Endothelial cell of umbilical vein (primary cell): Measurements from ENCODE around the gene TMEFF1. TPM values are rescaled to one million over a fixed set of nuclear protein-coding genes. Genes with fewer than 3 reads are reported as not detected.

Experiments
- BruUV-seq: library from RNA; stranded (reverse); fragments of 400-500 nt; replicated peaks from 2 replicates; lab custom pipeline; 2021; lab: Mats Ljungman, UMichigan
- CTCF ChIA-PET: fragments of 300-600, 350-600 bp; sonication (Branson Sonifier 250); formaldehyde crosslinking; loops from one replicate; lab custom pipeline; 2021; ENCODE audit warnings: antibody characterized with exemption, inconsistent platforms; lab: Charles Lee
- POLR2A ChIA-PET: fragments of 300-600, 350-600 bp; sonication (Branson Sonifier 250); formaldehyde crosslinking; loops from one replicate; lab custom pipeline; 2021; ENCODE audit warnings: antibody characterized with exemption, inconsistent platforms; lab: Charles Lee
- DNase-seq: peaks from one replicate; pipeline ENCODE4 v3.0.0-alpha.2; 2011; ENCODE audit warnings: low read depth, low spot score
- FAIRE-seq: peaks from 2 replicates; lab custom pipeline; 2011; peaks lifted over from hg19 to GRCh38; lab: Jason Lieb, UNC
- H2AFZ ChIP-seq: 2 replicates; pipeline ENCODE4 v1.6.0; 2012; ENCODE audit warnings: low read depth, low read length, control low read depth, inconsistent platforms
- H3K27ac ChIP-seq: 2 replicates; pipeline ENCODE4 v1.5.1; 2011; ENCODE audit warnings: low read depth, mild to moderate bottlenecking, control low read depth, low read length, moderate library complexity; ENCODE audit not compliant: insufficient read depth
- H3K27me3 ChIP-seq, 2 experiments: 2 replicates each; pipeline versions ENCODE4 v1.6.0 to v1.6.1; 2011; ENCODE audit warnings: low read length in 2 of 2, mixed read lengths in 1 of 2; ENCODE audit not compliant: control insufficient read depth in 2 of 2, insufficient read depth in 2 of 2
- H3K36me3 ChIP-seq, 2 experiments: 2 replicates in 1 of 2; 3 replicates in 1 of 2; pipeline ENCODE4 v1.5.1; 2011; ENCODE audit warnings: low read length in 2 of 2, mild to moderate bottlenecking in 1 of 2, moderate library complexity in 1 of 2; ENCODE audit not compliant: control insufficient read depth in 2 of 2, insufficient read depth in 2 of 2; ENCODE audit errors: extremely low read depth in 1 of 2
- H3K4me1 ChIP-seq: 3 replicates; pipeline ENCODE4 v1.5.1; 2011; ENCODE audit warnings: mild to moderate bottlenecking, low read length; ENCODE audit not compliant: control insufficient read depth, insufficient read depth; ENCODE audit errors: extremely low read depth
- H3K4me2 ChIP-seq: 2 replicates; pipeline ENCODE4 v1.6.1; 2011; ENCODE audit warnings: low read length, control low read depth, mixed read lengths; ENCODE audit not compliant: insufficient read depth
- H3K4me3 ChIP-seq, 3 experiments: fragments of 200-600 bp in 1 of 3; sonication (generic), shearing (Covaris generic) in 1 of 3; replicated peaks in 1 of 3; 2 replicates each; pipeline ENCODE4 v1.5.1; 2011 to 2016; ENCODE audit warnings: control low read depth in 3 of 3, low read length in 3 of 3, mild to moderate bottlenecking in 2 of 3, inconsistent platforms in 1 of 3, low read depth in 1 of 3, moderate library complexity in 1 of 3; ENCODE audit not compliant: insufficient read depth in 1 of 3
- H3K79me2 ChIP-seq: 2 replicates; pipeline ENCODE4 v1.6.0; 2012; ENCODE audit warnings: low read length, inconsistent platforms; ENCODE audit not compliant: control insufficient read depth, insufficient read depth
- H3K9ac ChIP-seq: replicated peaks from 2 replicates; pipeline ENCODE3; 2011; ENCODE audit warnings: low read length, control low read depth; ENCODE audit not compliant: insufficient read depth; ENCODE audit errors: extremely low read depth
- H3K9me1 ChIP-seq: replicated peaks from 3 replicates; pipeline ENCODE4 v1.6.0; 2011; ENCODE audit warnings: mild to moderate bottlenecking, low read length; ENCODE audit not compliant: control insufficient read depth, insufficient read depth; ENCODE audit errors: extremely low read depth
- H3K9me3 ChIP-seq: replicated peaks from 2 replicates; pipeline ENCODE4 v1.5.1; 2012; ENCODE audit warnings: low read length, inconsistent platforms; ENCODE audit not compliant: control insufficient read depth, insufficient read depth
- H4K20me1 ChIP-seq: replicated peaks from 2 replicates; pipeline ENCODE3; 2011; ENCODE audit warnings: mild to moderate bottlenecking, low read length; ENCODE audit not compliant: control insufficient read depth, insufficient read depth; ENCODE audit errors: extremely low read depth
- CTCF ChIP-seq, 2 donors: IDR thresholded peaks; 1 replicate in 1 of 2; 2 replicates in 1 of 2; pipeline ENCODE4 v1.5.1; 2011; ENCODE audit warnings: low read length in 2 of 2, mild to moderate bottlenecking in 2 of 2, moderate library complexity in 2 of 2, control low read depth in 1 of 2, inconsistent platforms in 1 of 2, low read depth in 1 of 2; ENCODE audit not compliant: insufficient read depth in 1 of 2; ENCODE audit errors: extremely low read depth in 1 of 2
- EZH2 ChIP-seq: IDR thresholded peaks from 2 replicates; pipeline ENCODE4 v1.6.1; 2012; ENCODE audit warnings: borderline replicate concordance, low read depth, mild to moderate bottlenecking, moderate library complexity, low read length, inconsistent platforms; ENCODE audit not compliant: severe bottlenecking
- FOS ChIP-seq: IDR thresholded peaks from 2 replicates; pipeline ENCODE4 v1.6.1; 2011; ENCODE audit warnings: mild to moderate bottlenecking, low read length, moderate library complexity, borderline replicate concordance; ENCODE audit not compliant: insufficient read depth
- GATA2 ChIP-seq: IDR thresholded peaks from 2 replicates; pipeline ENCODE4 v1.7.0; 2011; ENCODE audit warnings: low read depth, mild to moderate bottlenecking, moderate library complexity, mixed read lengths, low read length; ENCODE audit not compliant: insufficient read length, insufficient read depth
- JUN ChIP-seq: IDR thresholded peaks from 2 replicates; pipeline ENCODE4 v1.6.1; 2011; ENCODE audit warnings: borderline replicate concordance, low read depth; ENCODE audit not compliant: insufficient read length, insufficient read depth
- MAX ChIP-seq: IDR thresholded peaks from 2 replicates; pipeline ENCODE4 v1.6.1; 2011; ENCODE audit not compliant: insufficient read depth, insufficient read length
- MYC ChIP-seq: IDR thresholded peaks from one replicate; pipeline ENCODE4 v1.6.1; 2011; ENCODE audit warnings: mild to moderate bottlenecking, low read depth, low read length
- POLR2A ChIP-seq: IDR thresholded peaks from 2 replicates; pipeline ENCODE4 v1.6.1; 2012; ENCODE audit warnings: low read depth, mild to moderate bottlenecking, control low read depth, low read length
- POLR2AphosphoS5 ChIP-seq: IDR thresholded peaks from 2 replicates; pipeline ENCODE4 v1.6.1; 2012; ENCODE audit warnings: low read depth, mild to moderate bottlenecking, control low read depth, low read length, moderate library complexity; ENCODE audit not compliant: insufficient read depth
- dilution Hi-C: fragments of 300-500 bp; cut with MboI; formaldehyde crosslinking; loops from one replicate; pipeline ENCODE4 v1.15.0; 2019; ENCODE audit warnings: low sequenced_read_pairs; ENCODE audit not compliant: extremely low pct_ligation_motif_present
- intact Hi-C: fragments of 100-400 bp; cut with micrococcal nuclease; formaldehyde crosslinking; loops from one replicate; pipeline ENCODE4 v1.10.0; 2022
- polyA plus RNA-seq, 4 experiments: library from polyadenylated mRNA; depleted of rRNA in 3 of 4; stranded (reverse) in 3 of 4; unstranded in 1 of 4; fragments of >200 nt; gene quantifications; 2 replicates each; pipeline versions ENCODE4 v1.2.1 to v1.2.3, GENCODE V29; 2011 to 2012; ENCODE audit warnings: missing spikeins in 1 of 4
- total RNA-seq: library from RNA; stranded (reverse); gene quantifications from 2 replicates; pipeline ENCODE4 v1.2.3, GENCODE V29; 2021

Gene TMEFF1
- total and polyA plus RNA-seq, 2 donors (not counting 3 experiments of a cell fraction or from before 2014, with no cell fraction given), result 3.0 to 14.6 TPM

GRCh38 chr9:100567856-100568255, 94.9 kb downstream of the TMEFF1 start:
- POLR2A ChIA-PET, result no interaction called here
- Histone ChIP-seq H2AFZ (no peak overlapping the region), H3K27me3 (no peaks in the 10 kb centered on the region), H3K9me3 (no peaks in the 10 kb centered on the region), H3K4me3 (no peak overlapping the region), H3K36me3 (no peaks in the 10 kb centered on the region), H4K20me1 (no peaks in the 10 kb centered on the region), H3K27ac (no peak overlapping the region), H3K9ac (no peak overlapping the region), H3K4me1 (no peaks in the 10 kb centered on the region), H3K4me2 (no peak overlapping the region), H3K9me1 (no peaks in the 10 kb centered on the region), H3K79me2 (no peaks in the 10 kb centered on the region)
- CTCF ChIA-PET, result no interaction called here
- BruUV-seq, result no TSS peak
- TF ChIP-seq GATA2 (no peak), POLR2A (no peak), MYC (no peak), POLR2AphosphoS5 (no peak), MAX (no peak)
- intact Hi-C loops (no loop called here), dilution Hi-C loops (no loop called here)
- FAIRE-seq (no peak), DNase-seq (no peak)

GRCh38 chr9:100573655-100574260, 100.8 kb downstream of the TMEFF1 start:
- DNase-seq, result no peak
- no peak overlapping the region for H3K9ac ChIP-seq
- intact Hi-C loops, result no loop called here
- TF ChIP-seq CTCF (IDR thresholded peaks at IDR 0.05; ENCODE audit: extremely low read depth in 1 of 2, insufficient read depth in 1 of 2, low read depth in 1 of 2, low read length in 2 of 2), result no peak
- TF ChIP-seq JUN, result no peak
- no peak for TF ChIP-seq GATA2
- TF ChIP-seq POLR2AphosphoS5, result no peak
- TF ChIP-seq EZH2, result no peak
- TF ChIP-seq MYC, result no peak
- no peak for TF ChIP-seq FOS
- no peak for TF ChIP-seq POLR2A
- no peak for TF ChIP-seq MAX
- H3K4me2 ChIP-seq, result no peak overlapping the region
- H3K4me1 ChIP-seq, result no peaks in the 10 kb centered on the region
- no peaks in the 10 kb centered on the region for H3K79me2 ChIP-seq
- no peaks in the 10 kb centered on the region for H3K9me3 ChIP-seq
- no peaks in the 10 kb centered on the region for H3K36me3 ChIP-seq
- no TSS peak for BruUV-seq
- dilution Hi-C loops, result no loop called here
- no peak overlapping the region for H3K27ac ChIP-seq
- no peaks in the 10 kb centered on the region for H3K27me3 ChIP-seq
- ChIA-PET POLR2A (no interaction called here), CTCF (interaction anchor here (0.8 kb wide), 1 partner anchor 369 kb away, joined by 3 read pairs; no protein-coding TSS in a partner anchor)
- FAIRE-seq, result no peak
- H3K4me3 ChIP-seq, result no peak overlapping the region
- no peaks in the 10 kb centered on the region for H4K20me1 ChIP-seq
- H2AFZ ChIP-seq, result no peak overlapping the region
- H3K9me1 ChIP-seq, result no peaks in the 10 kb centered on the region
